C4-2B (cell line): Measurements from ENCODE around the gene SAAL1.

Source experiments
- H3K27ac ChIP-seq: fragments of 450-650 bp; 2 replicates; pipeline ENCODE4 v1.5.1; 2017
- ZFX ChIP-seq: fragments of 450-650 bp; IDR thresholded peaks from 2 replicates; pipeline ENCODE4 v1.6.1; 2017
- TF ChIP-seq, protein P1 (sequence below): fragments of 450-650 bp; conservative IDR thresholded peaks from 2 replicates; pipeline ENCODE4 v1.5.1; 2017; ENCODE audit warnings: mild to moderate bottlenecking

SAAL1 gene

DNA sequence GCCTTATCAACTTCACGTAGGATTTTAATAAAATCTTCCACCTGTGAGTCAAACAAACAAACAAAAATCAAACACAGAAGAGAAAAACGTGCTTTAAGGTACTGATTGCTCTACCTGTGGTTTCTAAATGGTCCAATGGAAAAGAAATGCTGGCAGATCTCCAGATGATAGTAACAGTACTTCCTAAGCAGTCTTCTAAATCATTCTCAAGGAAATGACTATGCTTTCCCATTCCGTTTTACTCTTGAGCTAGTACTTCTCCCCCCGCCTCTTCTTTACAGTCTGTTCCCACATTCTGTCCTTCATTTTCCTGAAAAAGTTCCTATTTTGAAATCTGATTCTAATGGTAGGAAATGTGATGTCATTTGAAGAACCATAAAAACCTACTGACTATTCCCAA lies 25.4 kb downstream of the SAAL1 start:
- TF ChIP-seq, protein P1, sequence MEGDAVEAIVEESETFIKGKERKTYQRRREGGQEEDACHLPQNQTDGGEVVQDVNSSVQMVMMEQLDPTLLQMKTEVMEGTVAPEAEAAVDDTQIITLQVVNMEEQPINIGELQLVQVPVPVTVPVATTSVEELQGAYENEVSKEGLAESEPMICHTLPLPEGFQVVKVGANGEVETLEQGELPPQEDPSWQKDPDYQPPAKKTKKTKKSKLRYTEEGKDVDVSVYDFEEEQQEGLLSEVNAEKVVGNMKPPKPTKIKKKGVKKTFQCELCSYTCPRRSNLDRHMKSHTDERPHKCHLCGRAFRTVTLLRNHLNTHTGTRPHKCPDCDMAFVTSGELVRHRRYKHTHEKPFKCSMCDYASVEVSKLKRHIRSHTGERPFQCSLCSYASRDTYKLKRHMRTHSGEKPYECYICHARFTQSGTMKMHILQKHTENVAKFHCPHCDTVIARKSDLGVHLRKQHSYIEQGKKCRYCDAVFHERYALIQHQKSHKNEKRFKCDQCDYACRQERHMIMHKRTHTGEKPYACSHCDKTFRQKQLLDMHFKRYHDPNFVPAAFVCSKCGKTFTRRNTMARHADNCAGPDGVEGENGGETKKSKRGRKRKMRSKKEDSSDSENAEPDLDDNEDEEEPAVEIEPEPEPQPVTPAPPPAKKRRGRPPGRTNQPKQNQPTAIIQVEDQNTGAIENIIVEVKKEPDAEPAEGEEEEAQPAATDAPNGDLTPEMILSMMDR, result no peak
- TF ChIP-seq ZFX, result no peak
- no peak overlapping the region for H3K27ac ChIP-seq

DNA sequence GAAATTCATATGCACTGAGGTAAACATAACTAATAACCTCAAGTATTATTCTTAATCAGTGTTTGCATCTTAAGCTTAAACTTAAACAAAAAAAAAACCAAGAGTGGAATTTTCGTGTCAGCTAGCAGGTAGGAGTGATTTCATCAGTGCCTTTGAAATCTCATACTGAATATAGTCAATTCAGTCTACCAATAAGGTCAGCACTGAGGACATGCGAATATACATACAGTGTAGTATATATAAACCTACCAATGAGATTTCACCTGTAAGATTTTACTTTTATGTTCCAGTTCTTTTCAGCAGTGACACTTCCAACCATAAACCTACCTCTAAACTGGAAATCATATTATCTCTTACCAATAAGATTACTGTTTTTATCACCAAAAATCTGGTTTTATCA lies 27.0 kb downstream of the SAAL1 start:
- TF ChIP-seq, protein P1, result no peak
- TF ChIP-seq ZFX, result no peak
- no peak overlapping the region for H3K27ac ChIP-seq

DNA sequence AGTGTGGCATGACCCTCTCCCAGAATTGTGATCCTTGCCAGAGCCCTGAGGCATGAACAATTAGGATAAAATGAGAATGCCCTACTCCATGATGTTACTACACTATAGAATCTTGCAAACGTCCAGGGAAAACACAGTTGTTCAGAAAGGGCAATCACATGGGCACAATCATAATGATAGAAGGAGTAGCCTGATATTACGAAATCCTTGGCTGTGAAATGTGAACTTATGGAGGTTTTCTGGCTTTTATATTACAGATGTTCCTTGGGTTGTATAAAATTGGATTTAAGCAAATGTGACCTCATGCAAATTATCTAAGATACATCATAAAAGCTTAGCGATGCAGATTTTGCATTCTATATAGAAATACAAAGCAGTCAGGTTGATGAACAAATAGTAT lies 30.4 kb downstream of the SAAL1 start:
- H3K27ac ChIP-seq, result no peak overlapping the region
- TF ChIP-seq ZFX, result no peak
- TF ChIP-seq, protein P1, result no peak

DNA sequence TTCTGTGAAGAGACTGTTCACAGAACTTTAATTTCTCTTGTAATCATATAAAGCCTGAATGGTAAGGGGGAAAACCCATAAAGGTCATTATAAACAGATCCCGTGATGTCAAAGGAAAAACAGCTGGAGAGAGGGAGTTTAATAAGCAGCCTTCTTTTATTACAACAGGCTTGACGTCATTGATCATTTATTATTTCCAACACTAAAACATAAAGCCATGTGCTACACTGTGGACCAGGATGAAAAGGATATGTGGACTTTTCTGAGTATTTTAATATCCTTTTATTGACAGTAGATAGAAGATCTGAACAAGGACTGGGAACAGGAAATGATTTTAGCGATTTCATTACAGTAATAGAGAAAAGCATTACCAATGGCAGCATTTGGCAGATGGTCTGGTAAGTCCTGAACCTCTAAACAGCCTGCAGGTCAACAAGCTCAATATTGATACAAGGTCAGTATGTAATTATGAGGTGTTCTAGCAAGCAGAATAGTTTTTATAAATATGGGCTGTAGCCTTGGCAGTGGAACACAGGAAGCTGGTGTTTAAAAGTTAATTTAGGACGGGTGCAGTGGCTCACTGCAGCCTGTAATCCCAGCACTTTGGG lies 34.7 kb downstream of the SAAL1 start:
- TF ChIP-seq, protein P1, result no peak
- TF ChIP-seq ZFX, result no peak
- H3K27ac ChIP-seq, result no peak overlapping the region

DNA sequence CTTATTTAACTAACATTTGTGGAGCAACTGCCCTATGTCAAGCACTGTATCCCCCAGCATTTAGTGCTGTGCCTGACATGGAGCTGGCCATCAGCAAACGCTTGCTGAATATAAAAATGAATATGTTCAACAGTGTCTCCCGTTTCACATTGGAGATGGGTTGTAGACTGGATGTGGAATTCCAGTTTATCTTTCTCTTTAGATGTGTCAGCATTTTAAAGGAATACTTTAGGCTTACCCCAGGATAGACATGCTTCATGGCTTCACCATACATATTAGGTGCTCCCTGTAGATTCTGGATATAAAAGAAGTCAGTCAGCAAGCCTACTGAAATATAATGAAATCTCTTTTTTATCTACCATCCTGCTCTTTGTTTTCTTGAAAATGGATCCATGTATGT lies 38.5 kb downstream of the SAAL1 start:
- no peak for TF ChIP-seq ZFX
- TF ChIP-seq, protein P1, result no peak
- H3K27ac ChIP-seq, result no peak overlapping the region

DNA sequence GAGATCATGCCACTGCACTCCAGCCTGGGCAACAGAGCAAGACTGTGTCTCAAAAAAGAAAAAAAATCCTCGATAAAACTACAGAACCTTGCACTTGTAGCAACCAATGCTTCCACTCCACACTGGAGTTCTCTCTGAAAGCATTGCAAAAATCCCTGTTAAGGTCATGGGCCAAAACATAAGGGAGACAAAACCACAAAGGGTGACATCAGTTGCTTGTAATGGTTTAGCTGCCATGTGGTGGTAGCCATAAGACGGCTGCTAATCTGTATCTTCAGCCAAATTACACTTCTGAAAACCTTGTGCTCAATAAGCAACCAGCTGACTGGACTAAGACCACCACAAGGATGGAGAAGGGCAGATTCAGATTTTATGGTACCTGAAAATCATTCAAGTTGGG lies 39.3 kb downstream of the SAAL1 start:
- TF ChIP-seq ZFX, result no peak
- TF ChIP-seq, protein P1, result no peak
- no peak overlapping the region for H3K27ac ChIP-seq

DNA sequence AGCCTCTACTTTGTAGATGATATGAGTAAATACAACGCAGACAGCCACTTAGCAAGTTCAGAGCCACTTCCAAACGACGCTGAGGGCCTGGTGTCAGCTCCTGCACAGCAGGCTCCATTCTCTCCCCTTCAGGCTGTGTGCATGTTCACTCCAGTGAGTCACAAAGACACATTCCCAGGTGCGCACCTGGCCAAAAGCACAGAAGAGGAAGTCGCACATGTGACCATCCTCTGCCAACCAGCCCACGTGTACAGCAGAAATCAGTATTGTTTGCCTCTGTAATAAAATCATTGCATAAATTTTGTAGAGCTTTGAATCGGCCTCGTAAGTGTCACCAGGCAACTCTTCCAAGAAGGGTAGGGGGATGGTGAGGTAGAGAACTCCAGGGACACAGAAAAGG lies 40.3 kb downstream of the SAAL1 start:
- TF ChIP-seq, protein P1, result no peak
- no peak for TF ChIP-seq ZFX
- H3K27ac ChIP-seq, result no peak overlapping the region
